OCI-LY7 (cell line): ENCODE results near the gene KICS2. TPM values are rescaled to one million over a fixed set of nuclear protein-coding genes. Genes with fewer than 3 reads are reported as not detected.

ENCODE experiments used
- Bru-seq: library from RNA; stranded (reverse); fragments of 400-500 nt; gene quantifications from one replicate; lab custom pipeline; 2021; lab: Mats Ljungman, UMichigan
- BruChase-seq, 2 experiments: library from RNA; stranded (reverse); fragments of 400-500 nt; gene quantifications; one replicate each; lab custom pipeline; 2021; lab: Mats Ljungman, UMichigan
- BruUV-seq: library from RNA; stranded (reverse); fragments of 400-500 nt; replicated peaks from 2 replicates; lab custom pipeline; 2021; lab: Mats Ljungman, UMichigan
- CTCF ChIA-PET: fragments of 300-600 bp; sonication (Branson Sonifier 250); formaldehyde crosslinking; loops from one replicate; lab custom pipeline; 2022; ENCODE audit warnings: antibody characterized with exemption; ENCODE audit not compliant: unreplicated experiment; lab: Charles Lee
- POLR2A ChIA-PET: fragments of 300-600 bp; sonication (Branson Sonifier 250); formaldehyde crosslinking; loops from one replicate; lab custom pipeline; 2022; ENCODE audit warnings: antibody characterized with exemption; lab: Charles Lee
- DNase-seq: peaks from one replicate; pipeline ENCODE4 v3.0.0-alpha.2; 2015; ENCODE audit warnings: low spot score
- H2AFZ ChIP-seq: fragments of 200-600 bp; sonication (generic), shearing (Covaris generic); 2 replicates; pipeline ENCODE4 v1.6.1; 2014; ENCODE audit warnings: mild to moderate bottlenecking, antibody characterized with exemption, low read length, moderate library complexity
- H3K27ac ChIP-seq: fragments of 200-600 bp; sonication (generic); 2 replicates; pipeline ENCODE4 v1.5.1; 2014; ENCODE audit warnings: mixed run types, low read depth, mild to moderate bottlenecking, moderate library complexity, low read length, inconsistent platforms; ENCODE audit not compliant: poor library complexity, severe bottlenecking
- H3K36me3 ChIP-seq: fragments of 200-600 bp; sonication (generic); 2 replicates; pipeline ENCODE4 v1.6.1; 2014; ENCODE audit warnings: mild to moderate bottlenecking, antibody characterized with exemption, low read length, moderate library complexity, mixed read lengths; ENCODE audit not compliant: insufficient read depth
- H3K4me1 ChIP-seq: fragments of 200-600 bp; sonication (generic); 2 replicates; pipeline ENCODE4 v1.5.1; 2014; ENCODE audit warnings: mild to moderate bottlenecking, low read length; ENCODE audit not compliant: insufficient read depth, poor library complexity, severe bottlenecking
- H3K4me2 ChIP-seq: fragments of 200-600 bp; sonication (generic); 2 replicates; pipeline ENCODE4 v1.6.1; 2014; ENCODE audit warnings: mild to moderate bottlenecking, low read length
- H3K4me3 ChIP-seq: fragments of 200-600 bp; sonication (generic); 2 replicates; pipeline ENCODE4 v1.5.1; 2014; ENCODE audit warnings: mild to moderate bottlenecking, low read depth, low read length; ENCODE audit not compliant: poor library complexity, severe bottlenecking
- H3K79me2 ChIP-seq: fragments of 200-600 bp; sonication (generic); 2 replicates; pipeline ENCODE4 v1.6.1; 2016; ENCODE audit warnings: low read depth, mild to moderate bottlenecking, low read length, moderate library complexity, mixed read lengths; ENCODE audit not compliant: insufficient read depth
- H3K9me2 ChIP-seq: fragments of 200-600 bp; sonication (generic); 2 replicates; pipeline ENCODE4 v1.6.1; 2016; ENCODE audit warnings: mild to moderate bottlenecking, low read length, mixed read lengths; ENCODE audit not compliant: insufficient read depth
- H3K9me3 ChIP-seq: fragments of 200-600 bp; sonication (generic); 2 replicates; pipeline ENCODE4 v1.6.1; 2014; ENCODE audit warnings: mild to moderate bottlenecking, mixed run types, low read length, mixed read lengths
- H4K20me1 ChIP-seq: fragments of 200-600 bp; sonication (generic); 2 replicates; pipeline ENCODE4 v1.6.1; 2014; ENCODE audit warnings: mild to moderate bottlenecking, antibody characterized with exemption, low read length, moderate library complexity, mixed read lengths; ENCODE audit not compliant: insufficient read depth
- EZH2phosphoT487 ChIP-seq: fragments of 200-600 bp; sonication (generic); IDR thresholded peaks from 2 replicates; pipeline ENCODE4 v1.6.1; 2018; ENCODE audit warnings: low read depth, borderline replicate concordance, mild to moderate bottlenecking, mixed run types, antibody characterized with exemption, low read length, moderate library complexity, mixed read lengths
- intact Hi-C: fragments of 100-400 bp; cut with micrococcal nuclease; formaldehyde crosslinking; loops from one replicate; pipeline ENCODE4 v1.10.0; 2022; ENCODE audit not compliant: unreplicated experiment
- long read RNA-seq: library from polyadenylated mRNA; stranded (forward); transcript quantifications from one replicate; pipeline ENCODE4 v2.0.0, GENCODE V29; 2022
- total RNA-seq, 2 experiments: library from RNA; depleted of rRNA in 1 of 2; stranded (reverse); fragments of >200 nt in 1 of 2; shearing (Covaris generic) in 1 of 2; gene quantifications; 2 replicates each; pipeline ENCODE4 v1.2.3, GENCODE V29; 2014 to 2022
- TF ChIP-seq, protein P1 (sequence below): fragments of 200-600 bp; sonication (generic); conservative IDR thresholded peaks from 2 replicates; pipeline ENCODE4 v1.5.1; 2014; ENCODE audit warnings: mild to moderate bottlenecking, antibody characterized with exemption, low read length, moderate library complexity, mixed read lengths

Gene KICS2
- total RNA-seq (2014; rRNA removed; shearing (Covaris generic)), result 16.2 and 20.6 TPM in 2 replicates
- 20.4 and 22.2 TPM in 2 replicates for total RNA-seq (2022)
- Bru-seq, nascent RNA, result percentile 68 among the genes with signal in this experiment
- BruChase-seq, experiment 1, labeled RNA remaining after a 6-hour chase, result percentile 62 among the genes with signal in this experiment
- percentile 75 among the genes with signal in this experiment for BruChase-seq, experiment 2, labeled RNA remaining after a 2-hour chase
- long read RNA-seq, full-length matches to known transcripts, result 15 of 20 reads
- long read RNA-seq, partial matches to known transcripts, result 0 of 20 reads
- long read RNA-seq, other reads (novel, unspliced or antisense), result 5 of 20 reads

DNA sequence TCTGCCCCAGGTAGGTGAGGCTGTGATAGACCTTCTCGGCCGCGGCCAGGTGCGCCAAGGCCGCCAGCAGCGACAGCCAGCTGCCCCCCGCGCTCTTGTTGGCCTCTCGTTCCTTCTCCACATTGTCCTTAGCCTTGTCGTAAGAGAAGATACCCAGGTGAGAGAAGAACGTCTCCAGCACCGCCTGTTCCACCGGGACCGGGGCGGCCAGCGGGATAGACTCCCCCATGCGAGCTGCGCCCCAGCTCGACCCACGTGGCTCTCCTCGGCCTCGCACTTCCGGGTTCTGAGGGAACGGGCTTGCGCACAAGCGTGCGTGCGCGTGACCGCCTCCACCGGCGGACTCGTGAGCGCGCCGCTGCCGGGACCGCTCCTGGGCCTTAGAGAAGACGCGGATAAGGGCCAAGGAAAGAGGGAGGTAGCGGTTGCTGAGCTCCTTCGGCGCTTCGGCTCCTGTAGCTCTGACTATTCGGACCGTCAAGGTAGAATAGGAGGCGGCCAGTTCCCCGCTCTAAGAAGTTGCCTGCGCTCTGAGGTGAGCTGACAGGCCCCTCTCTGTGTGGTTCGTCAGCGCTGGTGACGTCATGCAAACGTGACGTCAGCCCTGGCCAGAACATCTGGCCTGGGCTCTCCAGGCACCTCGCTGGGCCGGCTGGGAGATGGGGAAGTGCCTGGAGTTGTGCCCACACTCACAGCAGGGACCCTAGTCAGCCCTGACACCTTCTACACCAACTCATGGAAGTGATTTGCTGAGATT lies at the start of gene KICS2:
Gene KICS2, minus strand, starts transcription at position 288 of the 757 bp plus-strand sequence. Its CDS starts 59 bp downstream, at position 229.
- Histone ChIP-seq H4K20me1 (no peaks in the 10 kb centered on the region), H3K9me3 (no peaks in the 10 kb centered on the region), H3K36me3 (no peaks in the 10 kb centered on the region), H2AFZ (peak within 1 kb of the TSS; percentile 98), H3K27ac (peak within 1 kb of the TSS; percentile 42), H3K4me1 (peaks cover 24% of the 10 kb centered on the region), H3K79me2 (peaks cover 24% of the 10 kb centered on the region), H3K9me2 (no peaks in the 10 kb centered on the region), H3K4me3 (peak within 1 kb of the TSS; percentile 85), H3K4me2 (peak within 1 kb of the TSS; percentile 85)
- TF ChIP-seq EZH2phosphoT487, result no peak
- TF ChIP-seq, protein P1, sequence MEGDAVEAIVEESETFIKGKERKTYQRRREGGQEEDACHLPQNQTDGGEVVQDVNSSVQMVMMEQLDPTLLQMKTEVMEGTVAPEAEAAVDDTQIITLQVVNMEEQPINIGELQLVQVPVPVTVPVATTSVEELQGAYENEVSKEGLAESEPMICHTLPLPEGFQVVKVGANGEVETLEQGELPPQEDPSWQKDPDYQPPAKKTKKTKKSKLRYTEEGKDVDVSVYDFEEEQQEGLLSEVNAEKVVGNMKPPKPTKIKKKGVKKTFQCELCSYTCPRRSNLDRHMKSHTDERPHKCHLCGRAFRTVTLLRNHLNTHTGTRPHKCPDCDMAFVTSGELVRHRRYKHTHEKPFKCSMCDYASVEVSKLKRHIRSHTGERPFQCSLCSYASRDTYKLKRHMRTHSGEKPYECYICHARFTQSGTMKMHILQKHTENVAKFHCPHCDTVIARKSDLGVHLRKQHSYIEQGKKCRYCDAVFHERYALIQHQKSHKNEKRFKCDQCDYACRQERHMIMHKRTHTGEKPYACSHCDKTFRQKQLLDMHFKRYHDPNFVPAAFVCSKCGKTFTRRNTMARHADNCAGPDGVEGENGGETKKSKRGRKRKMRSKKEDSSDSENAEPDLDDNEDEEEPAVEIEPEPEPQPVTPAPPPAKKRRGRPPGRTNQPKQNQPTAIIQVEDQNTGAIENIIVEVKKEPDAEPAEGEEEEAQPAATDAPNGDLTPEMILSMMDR, result no peak
- BruUV-seq, result no TSS peak
- ChIA-PET CTCF (no interaction called here), POLR2A (interaction anchor here (0.5 to 0.7 kb wide), 3 partner anchors 166 to 1908 kb away, joined by 3 to 4 read pairs (median 3); partner anchors contain the start of gene LLPH)
- DNase-seq, result peak; percentile 96
- intact Hi-C loops, result loop anchor here (2.0 kb wide), 1 partner anchor 183 kb away; the partner anchor contains the start of gene XPOT

DNA sequence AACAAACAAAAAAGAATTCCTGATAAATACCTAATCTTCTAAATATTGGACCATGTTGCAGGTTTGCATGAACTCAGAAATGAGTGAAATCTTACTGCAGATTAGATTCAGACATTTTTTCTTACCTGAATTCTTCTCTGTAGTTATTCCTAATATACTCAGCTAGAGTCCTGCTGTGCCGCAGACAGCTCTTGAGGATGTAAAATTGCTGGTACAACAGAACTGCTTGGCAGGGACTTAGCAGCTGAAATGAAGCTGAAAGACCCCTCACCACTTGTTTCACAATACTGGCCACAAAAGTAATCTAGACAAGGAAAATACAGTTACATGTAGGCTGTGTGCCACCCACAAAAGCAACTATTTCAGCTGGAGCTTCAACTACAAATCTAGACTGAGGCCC lies 48.3 kb upstream of the KICS2 start:
- no peaks in the 10 kb centered on the region for H3K9me3 ChIP-seq
- H3K9me2 ChIP-seq, result no peaks in the 10 kb centered on the region
- ChIA-PET POLR2A (no interaction called here), CTCF (no interaction called here)
- H4K20me1 ChIP-seq, result no peaks in the 10 kb centered on the region
- no peaks in the 10 kb centered on the region for H3K4me1 ChIP-seq
- H3K27ac ChIP-seq, result no peak overlapping the region
- TF ChIP-seq, protein P1, result no peak
- no peak for TF ChIP-seq EZH2phosphoT487
- intact Hi-C loops, result no loop called here
- DNase-seq, result no peak
- H3K4me3 ChIP-seq, result no peak overlapping the region
- BruUV-seq, result no TSS peak
- H2AFZ ChIP-seq, result no peak overlapping the region
- no peaks in the 10 kb centered on the region for H3K36me3 ChIP-seq
- no peaks in the 10 kb centered on the region for H3K79me2 ChIP-seq
- no peak overlapping the region for H3K4me2 ChIP-seq
